Measurements from ENCODE around the gene TMEM126B. TPM values are rescaled to one million over a fixed set of nuclear protein-coding genes. Genes with fewer than 3 reads are reported as not detected.

TMEM126B gene
- total RNA-seq, 1 experiment from 2014 or later, result 74.0 TPM

GRCh38 chr11:85634747-85635146 lies 6.4 kb downstream of the TMEM126B start:
- H4K20me1 ChIP-seq (ENCODE audit: control insufficient read depth, insufficient read depth, insufficient read length), result no peaks in the 10 kb centered on the region
- H3T11ph ChIP-seq (ENCODE audit: low read length), result no peak overlapping the region
- H3K4me3 Mint-ChIP-seq, result no peak overlapping the region
- H4K8ac ChIP-seq (replicated peaks; ENCODE audit: insufficient read length, low read depth, low read length), result no peak overlapping the region
- no peak overlapping the region for H4K91ac ChIP-seq (ENCODE audit: insufficient read length, low read depth, low read length)
- H3K79me1 ChIP-seq (ENCODE audit: insufficient read depth, low read depth, low read length, poor library complexity, severe bottlenecking), result no peaks in the 10 kb centered on the region
- TF ChIP-seq CTCF (conservative IDR thresholded peaks at IDR 0.05), result no peak
- H3K27ac ChIP-seq (ENCODE audit: insufficient read length, low read depth, low read length), result no peak overlapping the region
- no peak overlapping the region for H4K5ac ChIP-seq (ENCODE audit: insufficient read length, low read depth, low read length)
- H3K9me3 Mint-ChIP-seq, result no peaks in the 10 kb centered on the region
- H3K4ac ChIP-seq (ENCODE audit: low read depth, low read length), result no peak overlapping the region
- H3K23me2 ChIP-seq (ENCODE audit: insufficient read length, low read depth, low read length, poor library complexity, severe bottlenecking), result no peaks in the 10 kb centered on the region
- H3K36me3 Mint-ChIP-seq (ENCODE audit: insufficient read depth in 1 of 3, low read depth in 3 of 3), result peaks cover 15 to 54% (median 36%) of the 10 kb centered on the region in 3 experiments
- no peak overlapping the region for H3K56ac ChIP-seq (ENCODE audit: insufficient read length, low read depth, low read length)
- H3K4me1 Mint-ChIP-seq, result peaks cover 0 to 3% of the 10 kb centered on the region in 2 experiments; a peak in 2 of 4 replicates
- no peaks in the 10 kb centered on the region for H3K4me1 ChIP-seq (ENCODE audit: insufficient read depth, low read length)
- no peak overlapping the region for H3K18ac ChIP-seq (ENCODE audit: insufficient read length, low read depth, low read length)
- H3K23ac ChIP-seq (ENCODE audit: insufficient read length, low read depth, low read length), result no peak overlapping the region
- no peak overlapping the region for H3K4me2 ChIP-seq (ENCODE audit: insufficient read depth, insufficient read length, low read length)
- H2BK5ac ChIP-seq (ENCODE audit: insufficient read length, low read length), result no peak overlapping the region
- H3K9me3 ChIP-seq (ENCODE audit: control insufficient read depth, low read depth, low read length), result no peaks in the 10 kb centered on the region
- H2BK15ac ChIP-seq (ENCODE audit: low read depth, low read length), result no peak overlapping the region
- no peak overlapping the region for H3K14ac ChIP-seq (ENCODE audit: insufficient read depth, low read length)
- H2BK20ac ChIP-seq (ENCODE audit: low read depth, low read length, poor library complexity, severe bottlenecking), result no peak overlapping the region
- H3K27me3 ChIP-seq (ENCODE audit: insufficient read depth, low read length), result no peaks in the 10 kb centered on the region
- no peak overlapping the region for H2AK5ac ChIP-seq (ENCODE audit: insufficient read length, low read length)
- no peak overlapping the region for H3K9ac ChIP-seq (ENCODE audit: extremely low read depth, insufficient read length, low read length)
- H3K27me3 Mint-ChIP-seq (ENCODE audit: low read depth), result no peaks in the 10 kb centered on the region
- peaks cover 9% of the 10 kb centered on the region; the same call in 1 of the 2 replicates for H3K79me2 ChIP-seq (ENCODE audit: insufficient read depth, low read length)
- H2BK12ac ChIP-seq (ENCODE audit: insufficient read length, low read depth, low read length), result no peak overlapping the region
- no peak overlapping the region for H2BK120ac ChIP-seq (ENCODE audit: low read depth, low read length, poor library complexity, severe bottlenecking)
- no peak overlapping the region for H3K27ac Mint-ChIP-seq
- no CpG with 5 or more reads among the region's 3 CpGs for WGBS (ENCODE audit: extremely low coverage, insufficient read length, low lambda C conversion rate)
- DNase-seq, result no peak
- H2AFZ ChIP-seq (ENCODE audit: low read length), result no peak overlapping the region

Data from H9 (cell line).